Inflammatory macrophage treated with lipopolysaccharide for 1 hour (primary cell): ENCODE data around the gene CRTAC1.

Source experiments
- DNase-seq, 2 donors: peaks; one replicate each; pipeline ENCODE4 v3.0.0-alpha.2; 2020 to 2022

Gene CRTAC1

DNA sequence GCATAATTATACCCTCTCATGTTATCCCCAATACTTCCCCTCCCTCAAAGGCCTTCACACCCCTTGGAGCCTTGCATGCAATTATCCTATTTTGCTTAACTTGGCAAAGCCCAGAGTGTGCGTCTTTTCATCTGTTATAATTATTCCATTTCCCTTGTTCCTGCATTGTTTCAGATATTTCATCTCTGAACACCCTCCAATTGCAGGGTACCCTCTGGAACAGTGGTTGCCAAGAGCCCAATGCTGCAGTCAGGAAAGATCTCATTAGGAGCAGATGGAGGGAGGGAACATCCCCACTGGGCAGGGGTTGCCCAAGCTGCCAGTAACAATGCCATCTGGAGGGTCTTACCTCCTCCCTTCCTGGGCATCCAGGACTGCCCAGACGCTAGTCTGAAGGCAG lies 199.2 kb downstream of the CRTAC1 start:
- no peak for DNase-seq

DNA sequence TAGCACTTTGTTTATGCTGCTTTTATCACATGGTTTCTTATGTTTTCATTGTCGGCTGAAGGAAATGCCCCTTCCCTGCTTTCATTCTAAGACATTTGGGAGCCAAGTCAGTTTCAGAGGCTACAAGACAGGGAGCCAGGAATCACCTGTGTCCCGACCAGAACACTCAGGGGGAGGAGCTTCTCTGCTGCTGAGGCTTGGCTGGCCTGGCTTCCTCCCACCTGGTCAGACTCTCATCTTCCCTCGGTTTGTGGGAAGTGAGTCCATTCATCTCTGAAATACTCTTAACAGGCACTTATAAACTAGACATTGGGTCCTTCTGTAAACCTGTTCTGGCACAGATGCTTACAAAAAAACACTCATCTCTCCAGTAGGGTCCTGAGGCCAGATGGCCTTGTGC lies 200.4 kb downstream of the CRTAC1 start:
- no peak for DNase-seq

DNA sequence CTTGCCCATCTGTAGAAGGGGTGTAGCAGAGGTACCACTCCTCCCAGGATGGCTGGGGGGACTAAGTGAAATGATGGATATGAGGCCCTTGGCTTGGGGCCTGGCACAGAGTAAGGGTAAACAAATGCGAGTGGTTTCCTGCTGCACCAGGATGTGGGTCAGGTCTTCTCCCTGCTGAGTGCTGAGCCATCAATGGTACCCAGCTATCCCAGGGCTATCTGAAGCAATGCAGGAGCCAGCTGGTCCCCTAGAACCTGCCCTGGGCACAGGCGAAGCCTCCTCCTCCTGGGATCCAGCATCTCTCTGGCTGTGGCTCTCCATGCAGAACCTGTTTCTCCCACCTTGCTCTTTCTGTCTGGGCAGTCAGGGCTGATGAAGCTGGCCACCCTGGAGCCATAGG lies 201.7 kb downstream of the CRTAC1 start:
- DNase-seq: no peak

DNA sequence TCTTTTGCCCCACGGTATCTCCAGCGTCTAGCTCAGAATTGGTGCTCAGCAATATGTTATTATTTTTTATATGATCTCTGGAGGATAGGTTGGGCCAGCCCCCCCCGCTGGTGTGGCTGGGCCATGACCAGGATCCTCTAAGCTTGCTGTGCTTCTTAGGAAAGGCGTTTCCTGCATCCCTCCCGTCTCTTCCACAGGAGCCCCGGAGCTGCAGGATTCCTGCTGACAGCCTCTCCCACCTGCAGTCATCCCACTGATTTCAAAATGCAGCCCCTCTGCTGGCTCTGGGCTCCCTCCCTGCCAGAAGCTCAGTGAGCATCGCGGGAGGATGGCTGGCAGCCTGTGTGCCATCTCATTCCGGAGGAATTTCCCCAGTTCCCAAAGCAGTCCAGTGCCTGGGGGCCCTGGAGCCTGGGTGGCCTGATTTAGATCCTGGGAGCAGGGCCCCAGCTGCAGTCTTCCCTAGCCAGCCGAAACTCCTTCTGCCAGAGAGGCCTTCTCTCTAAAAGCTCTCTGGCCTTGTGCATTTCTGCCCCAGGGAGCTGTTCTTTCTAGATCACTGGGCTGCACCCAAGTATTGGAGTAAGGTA lies 202.6 kb downstream of the CRTAC1 start:
- no peak for DNase-seq

DNA sequence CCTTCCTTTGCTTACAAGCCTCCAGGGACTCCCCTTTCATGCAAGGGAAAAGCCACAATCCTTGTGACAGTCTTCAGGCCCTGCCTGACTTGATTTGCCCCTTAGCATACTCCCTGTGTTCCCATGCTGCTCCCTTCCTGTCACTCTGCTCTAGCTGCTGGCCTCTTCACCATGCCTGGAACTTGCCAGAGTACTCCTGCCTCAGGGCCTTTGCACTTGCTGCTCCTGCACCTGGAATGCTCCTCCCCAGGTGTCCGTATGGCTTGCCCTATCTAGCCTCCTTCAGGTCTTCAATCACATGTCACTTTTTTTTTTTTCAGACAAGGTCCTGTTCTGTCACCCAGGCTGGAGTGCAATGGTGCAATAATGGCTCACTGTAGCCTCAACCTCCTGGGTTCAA lies 203.5 kb downstream of the CRTAC1 start:
- no peak for DNase-seq

DNA sequence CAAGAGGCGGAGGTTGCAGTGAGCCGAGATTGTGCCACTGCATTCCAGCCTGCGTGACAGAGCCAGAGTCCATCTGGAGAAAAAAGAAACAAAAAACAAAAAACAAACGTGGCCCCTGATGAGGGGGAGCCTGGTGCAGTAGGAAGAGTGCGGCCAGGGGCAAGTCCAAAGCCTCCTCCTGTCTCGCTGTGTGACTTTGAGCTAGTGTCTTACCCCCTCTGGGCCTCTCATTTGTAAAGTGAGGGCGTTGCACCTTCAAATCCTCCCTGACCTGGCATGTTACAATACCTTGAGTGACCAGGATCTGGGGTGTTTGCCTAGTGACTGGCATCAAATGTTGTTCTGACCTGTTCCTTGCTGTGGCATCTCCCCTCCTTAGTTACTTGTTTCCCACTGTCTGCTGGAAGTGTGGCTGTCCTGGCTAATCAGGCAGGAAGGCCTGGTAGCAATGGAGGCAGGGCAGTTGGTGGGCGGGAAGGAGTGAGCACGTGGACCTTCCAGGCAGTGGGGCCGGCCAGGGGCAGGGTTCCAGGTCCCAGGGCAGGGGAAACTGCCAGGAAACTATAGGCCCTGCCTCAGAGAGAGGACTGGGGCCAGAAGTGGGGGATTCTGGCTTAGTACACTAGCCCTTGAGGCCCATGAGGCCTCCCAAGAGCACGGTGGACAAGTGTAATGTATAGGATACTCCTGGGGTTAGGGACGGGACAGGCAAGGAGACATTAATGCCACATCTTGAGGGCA lies 205.2 kb downstream of the CRTAC1 start:
- no peak for DNase-seq

DNA sequence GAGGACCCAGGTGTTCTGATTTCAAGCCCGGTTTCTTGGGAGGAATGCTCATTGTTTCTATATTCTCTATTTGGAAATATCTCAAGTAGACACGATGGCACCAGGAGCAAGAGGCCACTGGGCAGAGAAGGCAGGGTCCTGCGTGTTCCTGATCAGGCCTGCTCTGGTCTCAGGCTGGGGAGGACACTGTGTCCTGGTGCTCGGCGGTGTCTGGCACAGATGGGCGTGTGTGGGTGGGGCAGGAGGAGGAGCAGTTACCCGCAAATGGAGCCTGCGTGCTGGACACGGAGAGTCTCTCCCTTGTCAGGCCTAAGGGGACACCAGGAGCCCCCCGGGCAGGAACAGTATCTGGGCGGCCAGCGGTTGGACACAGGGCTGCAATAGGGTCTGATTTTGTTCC lies 206.7 kb downstream of the CRTAC1 start:
- no peak for DNase-seq

DNA sequence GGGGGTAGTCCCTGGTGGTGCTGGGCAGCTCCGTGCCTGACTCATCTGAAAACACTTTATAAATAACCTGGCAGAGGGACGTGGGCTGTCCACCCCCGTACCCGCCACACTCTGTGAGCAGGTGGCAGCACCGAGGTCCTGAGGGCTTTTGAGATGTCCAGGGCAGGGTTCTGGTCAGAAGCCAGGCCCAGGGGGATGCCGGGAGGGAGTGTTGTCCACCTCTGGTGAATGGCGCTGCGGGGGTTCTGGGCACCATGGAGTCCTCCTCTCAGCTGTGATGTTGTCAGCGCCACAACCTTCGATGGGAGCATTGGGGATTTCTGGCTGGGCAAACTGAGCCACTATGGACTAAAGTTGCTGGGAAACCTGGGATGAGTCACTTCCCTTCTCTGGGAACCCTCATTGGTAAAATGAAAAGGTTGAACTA lies 208.1 kb downstream of the CRTAC1 start:
- no peak for DNase-seq

DNA sequence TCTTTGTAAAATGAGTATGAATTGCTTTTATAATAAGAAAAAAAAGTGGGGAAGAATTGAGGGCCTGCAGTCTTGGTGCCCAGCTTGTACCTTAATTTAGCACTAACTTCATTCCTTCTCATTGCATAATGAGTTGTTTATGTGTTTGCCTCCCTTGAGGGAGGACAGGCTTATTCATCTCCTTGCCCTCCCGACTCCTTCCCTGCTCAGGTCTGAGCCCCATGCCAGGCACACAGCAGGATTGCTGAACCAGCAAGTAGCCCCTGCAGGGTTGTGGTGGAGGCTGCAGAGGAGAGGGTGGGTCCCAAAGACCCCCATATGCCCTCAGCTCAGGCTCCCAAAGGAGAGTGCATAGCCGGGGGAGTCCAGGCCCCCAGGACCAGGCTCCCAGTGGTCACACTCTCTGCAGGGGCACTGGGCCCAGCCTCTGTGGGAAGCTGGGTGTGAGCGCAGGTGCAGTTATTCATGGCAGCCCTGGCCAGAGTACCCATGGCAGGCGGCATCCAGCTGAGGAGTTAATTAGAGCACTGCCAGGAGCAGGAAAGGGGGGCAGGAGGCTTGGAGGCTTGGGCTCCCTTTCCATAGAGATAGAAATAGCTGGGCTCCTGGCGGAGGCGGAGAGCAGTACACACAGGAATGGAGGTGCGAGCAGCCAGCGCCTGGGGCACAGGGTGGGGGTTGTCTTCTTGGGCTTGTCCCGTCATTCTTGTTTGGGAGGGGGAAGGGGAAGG lies 208.9 kb downstream of the CRTAC1 start:
- DNase-seq: no peak

DNA sequence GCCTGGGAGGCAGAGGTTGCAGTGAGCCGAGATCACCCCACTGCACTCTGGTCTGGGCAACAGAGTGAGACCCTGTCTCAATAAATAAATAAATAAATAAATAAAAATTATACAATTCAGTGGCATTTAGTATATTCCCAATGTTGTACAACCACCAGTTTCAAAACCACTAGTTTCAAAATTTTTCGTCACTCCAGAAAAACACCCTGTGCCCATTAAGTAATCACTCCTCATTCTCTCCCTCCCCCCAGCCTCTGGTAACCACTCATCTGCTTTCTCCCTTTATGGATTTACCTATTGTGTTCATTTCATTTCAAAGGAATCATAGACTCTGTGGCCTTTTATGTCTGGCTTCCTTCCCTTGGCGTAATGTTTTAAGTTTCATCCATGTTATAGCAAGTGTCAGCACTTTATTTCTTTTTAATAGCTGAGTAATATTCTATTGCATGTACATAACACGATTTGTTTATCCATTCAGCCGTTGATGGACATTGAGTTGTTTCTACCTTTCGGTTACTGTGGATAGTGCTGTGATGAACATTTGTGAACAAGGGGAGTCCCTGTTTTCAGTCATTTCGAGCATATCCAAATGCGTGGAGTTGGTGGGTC lies 210.2 kb downstream of the CRTAC1 start:
- DNase-seq: peak; percentile 42 to 62

DNA sequence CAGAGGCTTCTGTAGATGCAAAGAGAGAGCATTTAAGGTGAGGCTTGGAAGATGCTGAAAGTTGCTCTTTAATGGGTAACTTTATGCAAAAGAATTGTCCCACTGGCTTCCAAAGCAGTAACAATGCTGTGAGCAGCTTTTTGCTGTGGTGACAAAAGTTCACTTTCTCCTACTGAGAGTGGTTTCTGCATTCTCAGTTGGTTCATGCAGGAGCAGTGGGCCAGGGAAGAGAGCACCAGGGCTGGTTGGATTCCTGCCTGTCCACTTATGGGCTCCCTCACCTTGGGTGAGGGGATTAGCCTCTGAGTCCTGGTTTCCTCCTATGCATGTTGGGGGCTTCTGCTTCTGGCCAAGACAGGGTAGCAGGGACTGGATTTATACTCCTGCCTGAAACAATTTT lies 211.8 kb downstream of the CRTAC1 start:
- no peak for DNase-seq

DNA sequence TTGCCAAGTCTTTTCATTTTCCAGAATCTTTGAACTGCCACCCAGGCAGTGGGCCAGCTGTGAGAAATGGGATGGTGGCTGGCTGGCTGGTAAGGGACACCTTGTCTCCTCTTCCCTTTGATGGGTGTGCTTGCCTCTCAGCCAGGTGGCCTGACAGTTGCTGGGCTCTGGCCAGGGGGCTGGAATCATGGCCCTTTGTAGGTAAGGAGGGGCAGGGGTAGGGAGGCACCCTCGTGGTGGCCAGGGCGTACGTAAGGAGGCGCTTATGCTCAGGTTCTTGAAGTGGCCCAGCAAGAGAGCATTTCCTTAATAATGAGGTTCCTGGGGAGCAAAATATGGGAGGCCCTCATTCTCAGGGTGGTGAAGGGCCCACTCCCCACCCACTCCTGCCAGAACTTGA lies 213.8 kb downstream of the CRTAC1 start:
- DNase-seq: no peak
